Thyroid gland (tissue), 4 donors: ENCODE results near the gene PRKCE.

Experiments used
- POLR2A ChIP-seq, 2 donors: fragments of 450-650 bp; IDR thresholded peaks; one replicate each; pipeline ENCODE4 v1.6.1; 2017; ENCODE audit warnings: antibody characterized with exemption in 2 of 2, mild to moderate bottlenecking in 2 of 2, moderate library complexity in 1 of 2
- TF ChIP-seq, protein P1 (sequence below), 6 experiments: fragments of 200-600 bp in 3 of 6; fragments of 450-650 bp in 3 of 6; sonication (generic) in 3 of 6; IDR thresholded peaks; one replicate each; pipeline ENCODE4 v1.5.1; 2016 to 2019; ENCODE audit warnings: antibody characterized with exemption in 6 of 6, mild to moderate bottlenecking in 2 of 6, inconsistent platforms in 1 of 6, moderate library complexity in 1 of 6

DNA sequence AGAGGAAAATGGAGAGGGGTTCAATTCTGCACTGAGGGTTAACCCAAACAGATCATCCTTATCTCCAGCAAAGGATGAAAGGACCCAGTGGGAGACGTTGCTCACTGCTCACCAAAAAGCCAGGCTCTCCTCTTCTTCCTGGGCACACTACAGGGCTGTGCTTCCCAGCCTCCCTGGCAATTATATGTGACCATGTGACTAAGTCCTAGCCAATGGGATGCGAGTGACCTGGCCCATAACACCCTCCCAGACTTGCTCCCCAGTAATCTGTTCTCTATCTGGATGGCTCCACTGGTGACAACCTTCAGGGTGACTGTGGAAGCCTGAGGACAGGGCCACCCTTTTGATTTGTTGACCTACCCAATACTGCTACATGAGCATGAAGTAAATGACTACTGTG, 10.9 kb upstream of the PRKCE start:
- TF ChIP-seq, protein P1, sequence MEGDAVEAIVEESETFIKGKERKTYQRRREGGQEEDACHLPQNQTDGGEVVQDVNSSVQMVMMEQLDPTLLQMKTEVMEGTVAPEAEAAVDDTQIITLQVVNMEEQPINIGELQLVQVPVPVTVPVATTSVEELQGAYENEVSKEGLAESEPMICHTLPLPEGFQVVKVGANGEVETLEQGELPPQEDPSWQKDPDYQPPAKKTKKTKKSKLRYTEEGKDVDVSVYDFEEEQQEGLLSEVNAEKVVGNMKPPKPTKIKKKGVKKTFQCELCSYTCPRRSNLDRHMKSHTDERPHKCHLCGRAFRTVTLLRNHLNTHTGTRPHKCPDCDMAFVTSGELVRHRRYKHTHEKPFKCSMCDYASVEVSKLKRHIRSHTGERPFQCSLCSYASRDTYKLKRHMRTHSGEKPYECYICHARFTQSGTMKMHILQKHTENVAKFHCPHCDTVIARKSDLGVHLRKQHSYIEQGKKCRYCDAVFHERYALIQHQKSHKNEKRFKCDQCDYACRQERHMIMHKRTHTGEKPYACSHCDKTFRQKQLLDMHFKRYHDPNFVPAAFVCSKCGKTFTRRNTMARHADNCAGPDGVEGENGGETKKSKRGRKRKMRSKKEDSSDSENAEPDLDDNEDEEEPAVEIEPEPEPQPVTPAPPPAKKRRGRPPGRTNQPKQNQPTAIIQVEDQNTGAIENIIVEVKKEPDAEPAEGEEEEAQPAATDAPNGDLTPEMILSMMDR (IDR thresholded peaks at IDR 0.05): no peak
- TF ChIP-seq POLR2A (IDR thresholded peaks at IDR 0.05): no peak
